Measurements from ENCODE around the gene CFAP61.

The CFAP61 gene

GRCh38 chr20:20089939-20090338, 37.6 kb downstream of the CFAP61 start:
- no peak for TF ChIP-seq GATA2 (IDR thresholded peaks at IDR 0.05; ENCODE audit: low read depth, low read length)
- TF ChIP-seq GATA3 (IDR thresholded peaks at IDR 0.05; ENCODE audit: low read depth, low read length) = no peak

GRCh38 chr20:20092827-20093226, 40.5 kb downstream of the CFAP61 start:
- no peak for TF ChIP-seq GATA2 (IDR thresholded peaks at IDR 0.05; ENCODE audit: low read depth, low read length)
- TF ChIP-seq GATA3 (IDR thresholded peaks at IDR 0.05; ENCODE audit: low read depth, low read length) = no peak

- TF ChIP-seq GATA2 (IDR thresholded peaks at IDR 0.05; ENCODE audit: low read depth, low read length) (no peak), GATA3 (IDR thresholded peaks at IDR 0.05; ENCODE audit: low read depth, low read length) (no peak)
Observed at GRCh38 chr20:20094410-20094809, 42.1 kb downstream of the CFAP61 start.

- TF ChIP-seq GATA3 (IDR thresholded peaks at IDR 0.05; ENCODE audit: low read depth, low read length) = no peak
- TF ChIP-seq GATA2 (IDR thresholded peaks at IDR 0.05; ENCODE audit: low read depth, low read length) = no peak
Observed at GRCh38 chr20:20095114-20095872, 43.0 kb downstream of the CFAP61 start.

- TF ChIP-seq GATA2 (IDR thresholded peaks at IDR 0.05; ENCODE audit: low read depth, low read length) (no peak), GATA3 (IDR thresholded peaks at IDR 0.05; ENCODE audit: low read depth, low read length) (no peak)
Observed at GRCh38 chr20:20096421-20096820, 44.1 kb downstream of the CFAP61 start.

GRCh38 chr20:20100881-20101280, 48.5 kb downstream of the CFAP61 start:
- no peak for TF ChIP-seq GATA3 (IDR thresholded peaks at IDR 0.05; ENCODE audit: low read depth, low read length)
- TF ChIP-seq GATA2 (IDR thresholded peaks at IDR 0.05; ENCODE audit: low read depth, low read length) = no peak

- TF ChIP-seq GATA2 (IDR thresholded peaks at IDR 0.05; ENCODE audit: low read depth, low read length) (no peak), GATA3 (IDR thresholded peaks at IDR 0.05; ENCODE audit: low read depth, low read length) (no peak)
Observed at GRCh38 chr20:20102163-20102562, 49.8 kb downstream of the CFAP61 start.

- no peak for TF ChIP-seq GATA2 (IDR thresholded peaks at IDR 0.05; ENCODE audit: low read depth, low read length)
- no peak for TF ChIP-seq GATA3 (IDR thresholded peaks at IDR 0.05; ENCODE audit: low read depth, low read length)
Observed at GRCh38 chr20:20102716-20103258, 50.5 kb downstream of the CFAP61 start.

GRCh38 chr20:20103486-20103885, 51.2 kb downstream of the CFAP61 start:
- TF ChIP-seq GATA2 (IDR thresholded peaks at IDR 0.05; ENCODE audit: low read depth, low read length) (no peak), GATA3 (IDR thresholded peaks at IDR 0.05; ENCODE audit: low read depth, low read length) (no peak)

GRCh38 chr20:20130399-20130798, 78.1 kb downstream of the CFAP61 start:
- no peak for TF ChIP-seq GATA3 (IDR thresholded peaks at IDR 0.05; ENCODE audit: low read depth, low read length)
- no peak for TF ChIP-seq GATA2 (IDR thresholded peaks at IDR 0.05; ENCODE audit: low read depth, low read length)

- no peak for TF ChIP-seq GATA2 (IDR thresholded peaks at IDR 0.05; ENCODE audit: low read depth, low read length)
- no peak for TF ChIP-seq GATA3 (IDR thresholded peaks at IDR 0.05; ENCODE audit: low read depth, low read length)
Observed at GRCh38 chr20:20134941-20135575, 82.7 kb downstream of the CFAP61 start.

- TF ChIP-seq GATA3 (IDR thresholded peaks at IDR 0.05; ENCODE audit: low read depth, low read length) (no peak), GATA2 (IDR thresholded peaks at IDR 0.05; ENCODE audit: low read depth, low read length) (no peak)
Observed at GRCh38 chr20:20136313-20136712, 84.0 kb downstream of the CFAP61 start.

- TF ChIP-seq GATA2 (IDR thresholded peaks at IDR 0.05; ENCODE audit: low read depth, low read length) (no peak), GATA3 (IDR thresholded peaks at IDR 0.05; ENCODE audit: low read depth, low read length) (no peak)
Observed at GRCh38 chr20:20137851-20138250, 85.5 kb downstream of the CFAP61 start.

GRCh38 chr20:20138301-20139064, 86.2 kb downstream of the CFAP61 start:
- TF ChIP-seq GATA2 (IDR thresholded peaks at IDR 0.05; ENCODE audit: low read depth, low read length) = no peak
- TF ChIP-seq GATA3 (IDR thresholded peaks at IDR 0.05; ENCODE audit: low read depth, low read length) = no peak

All from SH-SY5Y (cell line).